Glomerular endothelial cell (primary cell): ENCODE data around the gene NOL4L. TPM values are rescaled to one million over a fixed set of nuclear protein-coding genes. Genes with fewer than 3 reads are reported as not detected.

ENCODE experiments used
- DNase-seq: peaks from one replicate; pipeline ENCODE4 v3.0.0-alpha.2; 2011; ENCODE audit warnings: low read depth, low spot score; ENCODE audit errors: extremely low read depth
- total RNA-seq: library from RNA; depleted of rRNA; stranded (reverse); fragments of >200 nt; gene quantifications from 2 replicates; pipeline ENCODE4 v1.2.3, GENCODE V29; 2015

Gene NOL4L
- total RNA-seq, 1 donor from 2014 or later = 99.9 TPM

GRCh38 chr20:32577657-32578056 lies 7.5 kb downstream of the NOL4L start:
- DNase-seq = no peak

GRCh38 chr20:32577023-32577422 lies 8.1 kb downstream of the NOL4L start:
- no peak for DNase-seq

GRCh38 chr20:32576560-32576959 lies 8.6 kb downstream of the NOL4L start:
- DNase-seq = no peak

GRCh38 chr20:32575805-32576204 lies 9.3 kb downstream of the NOL4L start:
- DNase-seq = no peak

GRCh38 chr20:32575227-32575581 lies 9.9 kb downstream of the NOL4L start:
- DNase-seq = no peak

- peak; percentile 22 for DNase-seq
Measured at GRCh38 chr20:32574296-32575226, 10.6 kb downstream of the NOL4L start.

GRCh38 chr20:32573167-32573851 lies 11.8 kb downstream of the NOL4L start:
- DNase-seq = no peak

GRCh38 chr20:32572271-32572968 lies 12.7 kb downstream of the NOL4L start:
- no peak for DNase-seq

- DNase-seq = no peak
Measured at GRCh38 chr20:32571566-32571965, 13.6 kb downstream of the NOL4L start.

- no peak for DNase-seq
Measured at GRCh38 chr20:32570401-32571190, 14.5 kb downstream of the NOL4L start.

GRCh38 chr20:32569380-32570305 lies 15.5 kb downstream of the NOL4L start:
- no peak for DNase-seq

- DNase-seq = no peak
Measured at GRCh38 chr20:32569018-32569379, 16.1 kb downstream of the NOL4L start.

GRCh38 chr20:32567384-32568178 lies 17.6 kb downstream of the NOL4L start:
- no peak for DNase-seq

GRCh38 chr20:32566379-32567374 lies 18.5 kb downstream of the NOL4L start:
- no peak for DNase-seq

GRCh38 chr20:32565735-32566032 lies 19.4 kb downstream of the NOL4L start:
- DNase-seq = no peak

- no peak for DNase-seq
Measured at GRCh38 chr20:32564921-32565734, 20.0 kb downstream of the NOL4L start.

GRCh38 chr20:32564440-32564839 lies 20.7 kb downstream of the NOL4L start:
- DNase-seq = no peak
